Body of pancreas (tissue), 4 donors: ENCODE measurements around the gene RNF128. TPM values are rescaled to one million over a fixed set of nuclear protein-coding genes. Genes with fewer than 3 reads are reported as not detected.
"Not testable (repeated sequence)": the region's sequence is repeated elsewhere in the genome, so short reads cannot be mapped to it uniquely, and the experiment has no call there.

Experiments
- ATAC-seq: fragments of 150-250 bp; one replicate; pipeline ENCODE4 v1.9.1; 2016
- DNase-seq, 4 donors: peaks; one replicate each; pipeline ENCODE4 v3.0.0-alpha.2; 2019
- H3K27ac ChIP-seq, 4 donors: fragments of 200-600 bp; sonication (generic); 1 replicate in 3 of 4; 2 replicates in 1 of 4; pipeline versions ENCODE4 v1.5.1 to v1.6.1; 2016 to 2019; ENCODE audit warnings: mild to moderate bottlenecking in 1 of 4, mixed read lengths in 1 of 4, moderate library complexity in 1 of 4
- H3K27me3 ChIP-seq, 2 donors: fragments of 200-600 bp; sonication (generic); one replicate each; pipeline ENCODE4 v1.6.0; 2016; ENCODE audit warnings: mild to moderate bottlenecking in 1 of 2
- H3K36me3 ChIP-seq, 2 donors: fragments of 200-600 bp; sonication (generic); replicated peaks in 1 of 2; 2 replicates each; pipeline ENCODE4 v1.5.1; 2016; ENCODE audit warnings: low read depth in 2 of 2; ENCODE audit not compliant: insufficient read depth in 1 of 2
- H3K4me1 ChIP-seq: fragments of 200-600 bp; sonication (generic); one replicate; pipeline ENCODE4 v1.6.0; 2016
- H3K4me3 ChIP-seq, 2 donors: fragments of 200-600 bp; sonication (generic); 1 replicate in 1 of 2; 2 replicates in 1 of 2; pipeline ENCODE4 v1.5.1; 2016 to 2019
- H3K9me3 ChIP-seq, 3 donors: fragments of 200-600 bp; sonication (generic); 1 replicate in 2 of 3; 2 replicates in 1 of 3; pipeline ENCODE4 v1.5.1; 2016
- POLR2A ChIP-seq, 3 donors: fragments of 450-650 bp; IDR thresholded peaks; one replicate each; pipeline ENCODE4 v1.6.1; 2016; ENCODE audit warnings: antibody characterized with exemption in 3 of 3, mild to moderate bottlenecking in 2 of 3
- WGBS, 2 donors: methylation state at CpG; one replicate each; pipeline ENCODE4 v1.1.5; 2017; 5-methylcytosine and 5-hydroxymethylcytosine counted together
- intact Hi-C: fragments of 100-400 bp; cut with DNase I; formaldehyde crosslinking; loops from one replicate; pipeline ENCODE4 v1.15.1; 2023
- total RNA-seq, 2 donors: library from RNA; depleted of rRNA; stranded (reverse); fragments of >200 nt; gene quantifications; one replicate each; pipeline ENCODE4 v1.1.0, GENCODE V29; 2016
- TF ChIP-seq, protein P1 (sequence below), 7 experiments: fragments of 450-650 bp in 4 of 7; fragments of 200-600 bp in 3 of 7; sonication (generic) in 3 of 7; IDR thresholded peaks; one replicate each; pipeline ENCODE4 v1.5.1; 2016 to 2019; ENCODE audit warnings: antibody characterized with exemption in 7 of 7

Gene RNF128
- total RNA-seq, 2 donors from 2014 or later = 18.9 to 20.4 TPM

DNA sequence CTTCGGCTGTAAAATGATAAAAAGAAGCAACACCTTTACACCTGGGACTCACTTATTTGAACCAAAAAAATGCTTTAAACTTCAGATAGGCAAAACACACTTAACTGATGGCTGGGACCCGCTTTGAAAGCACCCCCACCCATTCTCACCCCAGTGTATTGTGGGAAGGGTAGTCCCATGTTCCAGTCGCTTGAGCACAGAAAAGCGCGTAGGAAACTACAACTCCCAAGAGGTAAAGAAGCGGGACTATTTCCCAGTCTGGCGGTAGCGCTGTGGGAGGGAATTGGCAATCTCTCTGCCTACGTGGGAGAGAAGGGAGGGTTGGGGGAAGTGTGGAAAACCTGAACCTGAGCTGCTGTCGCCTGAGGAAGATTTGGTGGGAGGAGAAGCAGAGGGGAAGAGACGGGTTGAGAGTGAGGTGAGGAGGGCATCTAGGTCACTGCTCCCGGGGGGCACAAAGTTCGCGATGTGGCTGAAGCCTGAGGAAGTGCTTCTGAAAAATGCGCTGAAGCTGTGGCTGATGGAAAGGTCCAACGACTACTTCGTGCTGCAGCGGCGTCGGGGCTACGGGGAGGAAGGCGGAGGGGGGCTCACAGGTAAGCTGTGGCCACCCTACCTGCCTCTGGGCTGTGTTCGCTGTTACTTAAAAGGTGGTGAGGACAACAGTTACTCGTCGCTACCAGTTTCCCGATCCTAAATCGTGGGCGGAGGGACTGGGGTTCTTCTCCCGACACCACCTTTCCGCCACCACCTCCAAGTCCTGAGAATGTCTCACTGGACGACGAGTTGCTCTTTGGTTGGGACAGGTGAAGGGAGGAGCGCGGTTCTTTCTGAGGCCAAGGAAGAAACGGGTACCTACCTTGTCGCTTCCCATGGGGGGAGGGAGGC lies 76.1 kb downstream of the RNF128 start, which contains the start of gene TBC1D8B:
TSS of gene TBC1D8B (plus strand) at position 286 of the 888 bp plus-strand sequence. CDS start at position 467, 181 bp downstream.
- no peaks in the 10 kb centered on the region for H3K27me3 ChIP-seq
- TF ChIP-seq POLR2A (IDR thresholded peaks at IDR 0.05) = peak; percentile 31 to 89 (median 85)
- TF ChIP-seq, protein P1, sequence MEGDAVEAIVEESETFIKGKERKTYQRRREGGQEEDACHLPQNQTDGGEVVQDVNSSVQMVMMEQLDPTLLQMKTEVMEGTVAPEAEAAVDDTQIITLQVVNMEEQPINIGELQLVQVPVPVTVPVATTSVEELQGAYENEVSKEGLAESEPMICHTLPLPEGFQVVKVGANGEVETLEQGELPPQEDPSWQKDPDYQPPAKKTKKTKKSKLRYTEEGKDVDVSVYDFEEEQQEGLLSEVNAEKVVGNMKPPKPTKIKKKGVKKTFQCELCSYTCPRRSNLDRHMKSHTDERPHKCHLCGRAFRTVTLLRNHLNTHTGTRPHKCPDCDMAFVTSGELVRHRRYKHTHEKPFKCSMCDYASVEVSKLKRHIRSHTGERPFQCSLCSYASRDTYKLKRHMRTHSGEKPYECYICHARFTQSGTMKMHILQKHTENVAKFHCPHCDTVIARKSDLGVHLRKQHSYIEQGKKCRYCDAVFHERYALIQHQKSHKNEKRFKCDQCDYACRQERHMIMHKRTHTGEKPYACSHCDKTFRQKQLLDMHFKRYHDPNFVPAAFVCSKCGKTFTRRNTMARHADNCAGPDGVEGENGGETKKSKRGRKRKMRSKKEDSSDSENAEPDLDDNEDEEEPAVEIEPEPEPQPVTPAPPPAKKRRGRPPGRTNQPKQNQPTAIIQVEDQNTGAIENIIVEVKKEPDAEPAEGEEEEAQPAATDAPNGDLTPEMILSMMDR (IDR thresholded peaks at IDR 0.05) = no peak
- intact Hi-C loops = no loop called here
- H3K27ac ChIP-seq = peak within 1 kb of the TSS; percentile 55 to 93 (median 86)
- H3K4me1 ChIP-seq = peaks cover 8% of the 10 kb centered on the region
- ATAC-seq (peak; percentile 99), DNase-seq (peak; percentile 82 to 93 (median 86))
- H3K36me3 ChIP-seq = no peaks in the 10 kb centered on the region
- H3K4me3 ChIP-seq = peak within 1 kb of the TSS in 1 of 2 donors; percentile 41
- H3K9me3 ChIP-seq = no peaks in the 10 kb centered on the region
- 1% methylated on average over 18 to 28 of the region's 36 CpGs for WGBS, 2 donors

DNA sequence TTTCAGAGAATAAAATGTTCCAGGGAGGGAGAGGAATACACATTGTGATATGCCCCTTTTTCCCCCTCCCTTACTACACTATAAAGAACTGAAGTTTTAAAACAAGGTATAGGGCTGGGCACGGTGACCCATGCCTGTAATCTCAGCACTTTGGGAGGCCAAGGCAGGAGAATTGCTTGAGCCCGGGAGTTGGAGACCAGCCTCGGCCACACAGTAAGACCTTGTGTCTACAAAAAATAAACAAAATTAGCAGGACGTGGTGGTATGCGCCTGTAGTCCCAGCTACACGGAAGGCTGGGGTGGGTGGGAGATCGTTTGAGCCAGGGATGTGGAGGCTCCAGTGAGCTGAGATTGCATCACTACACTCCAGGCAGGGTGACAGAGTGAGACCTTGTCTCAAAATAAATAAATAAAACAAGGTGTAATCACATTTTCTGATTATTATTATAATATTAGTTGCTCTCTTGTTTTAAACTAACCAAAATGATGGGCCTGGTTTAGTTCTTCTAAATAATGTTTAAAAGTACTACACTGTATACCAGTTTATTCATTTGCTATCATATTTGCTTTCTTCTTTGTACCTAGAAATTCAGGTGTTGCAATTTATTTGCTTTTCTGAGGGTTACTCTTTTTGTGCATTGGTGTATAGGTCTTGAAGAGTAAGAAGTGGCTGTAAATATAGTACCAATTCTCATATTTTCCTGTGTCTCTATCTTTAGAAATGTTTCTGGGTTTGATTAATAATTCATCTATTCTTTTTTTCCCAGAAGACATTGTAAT lies 84.8 kb downstream of the RNF128 start:
- no peaks in the 10 kb centered on the region for H3K4me1 ChIP-seq
- TF ChIP-seq, protein P1 (IDR thresholded peaks at IDR 0.05) = no peak
- TF ChIP-seq POLR2A (IDR thresholded peaks at IDR 0.05) = no peak
- H3K36me3 ChIP-seq = no peaks in the 10 kb centered on the region
- DNase-seq = no peak
- H3K9me3 ChIP-seq = no peaks in the 10 kb centered on the region
- no peaks in the 10 kb centered on the region for H3K27me3 ChIP-seq
- intact Hi-C loops = no loop called here
- WGBS, 2 donors = 61 to 69% methylated on average over 6 to 7 of the region's 7 CpGs
- ATAC-seq = no peak
- H3K27ac ChIP-seq = no peak overlapping the region
- no peak overlapping the region for H3K4me3 ChIP-seq

DNA sequence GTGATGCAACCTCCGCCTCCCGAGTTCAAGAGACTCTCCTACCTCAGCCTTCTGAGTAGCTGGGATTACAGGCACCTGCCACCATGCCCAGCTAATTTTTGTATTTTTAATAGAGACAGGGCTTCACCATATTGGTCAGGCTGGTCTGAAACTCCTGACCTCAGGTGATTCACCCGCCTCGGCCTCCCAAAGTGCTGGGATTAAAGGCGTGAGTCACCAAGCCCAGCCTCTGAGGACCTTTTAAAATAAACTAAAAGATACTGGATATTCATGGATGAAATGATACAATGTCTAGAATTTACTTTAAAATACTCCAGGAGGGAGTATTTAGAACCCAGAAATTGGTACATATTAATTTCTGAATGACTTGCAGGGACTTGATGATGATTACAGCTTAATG lies 86.4 kb downstream of the RNF128 start:
- H3K9me3 ChIP-seq, H3K27ac ChIP-seq, ATAC-seq, H3K27me3 ChIP-seq, DNase-seq, H3K4me1 ChIP-seq, H3K4me3 ChIP-seq, H3K36me3 ChIP-seq, intact Hi-C loops: not testable (repeated sequence)
- WGBS, 2 donors = 96 to 97% methylated on average over 3 to 5 of the region's 5 CpGs

DNA sequence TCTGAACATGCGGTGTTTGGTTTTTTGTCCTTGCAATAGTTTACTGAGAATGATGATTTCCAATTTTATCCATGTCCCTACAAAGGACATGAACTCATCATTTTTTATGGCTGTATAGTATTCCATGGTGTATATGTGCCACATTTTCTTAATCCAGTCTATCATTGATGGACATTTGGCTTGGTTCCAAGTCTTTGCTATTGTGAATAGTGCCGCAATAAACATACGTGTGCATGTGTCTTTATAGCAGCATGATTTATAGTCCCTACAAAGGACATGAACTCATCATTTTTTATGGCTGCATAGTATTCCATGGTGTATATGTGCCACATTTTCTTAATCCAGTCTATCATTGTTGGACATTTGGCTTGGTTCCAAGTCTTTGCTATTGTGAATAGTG lies 87.6 kb downstream of the RNF128 start:
- H3K9me3 ChIP-seq, intact Hi-C loops, H3K36me3 ChIP-seq, DNase-seq, H3K4me3 ChIP-seq, H3K27me3 ChIP-seq, H3K4me1 ChIP-seq, H3K27ac ChIP-seq, ATAC-seq: not testable (repeated sequence)
- 100% methylated on average over 2 to 3 of the region's 3 CpGs for WGBS, 2 donors

Other genes starting within 250 kb of the RNF128 start
- 1 to 10 TPM; 2.3 to 5.7 TPM for gene RADX, start 114.7 kb upstream of the RNF128 start, total RNA-seq
- 10 to 100 TPM; 10.6 to 14.5 TPM for gene TBC1D8B, start 76.0 kb downstream of the RNF128 start, total RNA-seq
- not detected for gene RIPPLY1, start 176.6 kb downstream of the RNF128 start, total RNA-seq
- gene CLDN2, start 193.7 kb downstream of the RNF128 start, total RNA-seq = 1 to 10 TPM in 1 of 2 donors, under 1 TPM in 1; 0.33 to 6.0 TPM